Testis (tissue), 2 donors: ENCODE results near the gene CLDN5.

Source experiments
- POLR2A ChIP-seq: fragments of 450-650 bp; IDR thresholded peaks from one replicate; pipeline ENCODE4 v1.6.1; 2017; ENCODE audit warnings: antibody characterized with exemption, mild to moderate bottlenecking, moderate library complexity
- TF ChIP-seq, protein P1 (sequence below), 3 experiments: fragments of 450-650 bp in 2 of 3; fragments of 200-600 bp in 1 of 3; sonication (generic) in 1 of 3; IDR thresholded peaks; one replicate each; pipeline ENCODE4 v1.5.1; 2016 to 2019; ENCODE audit warnings: antibody characterized with exemption in 3 of 3, mild to moderate bottlenecking in 2 of 3, moderate library complexity in 1 of 3

DNA sequence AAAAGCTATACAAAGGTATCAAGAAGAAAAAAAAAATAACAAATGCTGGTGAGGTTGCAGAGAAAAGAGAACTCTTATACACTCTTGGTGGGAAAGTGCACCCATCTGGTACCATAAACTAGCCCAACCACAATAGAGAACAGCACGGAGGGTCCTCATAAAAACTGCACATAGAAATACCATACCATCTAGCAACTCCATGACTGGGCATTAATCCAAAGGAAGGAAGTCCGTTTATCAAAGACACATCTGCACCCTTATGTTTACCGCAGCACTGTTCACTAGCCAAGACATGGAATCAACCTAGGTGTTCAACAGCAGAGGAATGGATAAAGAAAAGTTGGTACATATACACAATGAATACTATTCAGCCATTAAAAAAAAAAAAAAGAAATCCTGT lies 10.8 kb upstream of the CLDN5 start:
- no peak for TF ChIP-seq POLR2A
- TF ChIP-seq, protein P1, sequence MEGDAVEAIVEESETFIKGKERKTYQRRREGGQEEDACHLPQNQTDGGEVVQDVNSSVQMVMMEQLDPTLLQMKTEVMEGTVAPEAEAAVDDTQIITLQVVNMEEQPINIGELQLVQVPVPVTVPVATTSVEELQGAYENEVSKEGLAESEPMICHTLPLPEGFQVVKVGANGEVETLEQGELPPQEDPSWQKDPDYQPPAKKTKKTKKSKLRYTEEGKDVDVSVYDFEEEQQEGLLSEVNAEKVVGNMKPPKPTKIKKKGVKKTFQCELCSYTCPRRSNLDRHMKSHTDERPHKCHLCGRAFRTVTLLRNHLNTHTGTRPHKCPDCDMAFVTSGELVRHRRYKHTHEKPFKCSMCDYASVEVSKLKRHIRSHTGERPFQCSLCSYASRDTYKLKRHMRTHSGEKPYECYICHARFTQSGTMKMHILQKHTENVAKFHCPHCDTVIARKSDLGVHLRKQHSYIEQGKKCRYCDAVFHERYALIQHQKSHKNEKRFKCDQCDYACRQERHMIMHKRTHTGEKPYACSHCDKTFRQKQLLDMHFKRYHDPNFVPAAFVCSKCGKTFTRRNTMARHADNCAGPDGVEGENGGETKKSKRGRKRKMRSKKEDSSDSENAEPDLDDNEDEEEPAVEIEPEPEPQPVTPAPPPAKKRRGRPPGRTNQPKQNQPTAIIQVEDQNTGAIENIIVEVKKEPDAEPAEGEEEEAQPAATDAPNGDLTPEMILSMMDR (IDR thresholded peaks at IDR 0.05) = no peak
